ENCODE measurements around the gene MED25. TPM values are rescaled to one million over a fixed set of nuclear protein-coding genes. Genes with fewer than 3 reads are reported as not detected.

The MED25 gene
- total RNA-seq: 100 to 1,000 TPM in 1 of 3 donors, 10 to 100 TPM in 2; 64.2 to 132 (median 69.5) TPM
- 24.7 TPM for total RNA-seq (2013)

- Mint-ChIP-seq H3K4me3 (peak within 1 kb of the TSS; percentile 98), H3K27ac (peak within 1 kb of the TSS; percentile 98), H3K4me1 (peaks cover 21 to 38% of the 10 kb centered on the region in 2 donors), H3K27me3 (ENCODE audit: low read depth in 2 of 2) (no peaks in the 10 kb centered on the region), H3K36me3 (no peaks in the 10 kb centered on the region), H3K9me3 (no peaks in the 10 kb centered on the region)
- ATAC-seq: peak; percentile 52 to 74 (median 62)
- peak; percentile 14 for TF ChIP-seq CTCF (IDR thresholded peaks at IDR 0.05)
- Histone ChIP-seq H3K27ac (ENCODE audit: low read length) (peak within 1 kb of the TSS; percentile 99), H3K4me1 (ENCODE audit: control insufficient read depth, insufficient read depth, low read length) (peaks cover 24% of the 10 kb centered on the region), H3K36me3 (ENCODE audit: control insufficient read depth, insufficient read depth, low read length) (peaks cover 2% of the 10 kb centered on the region), H3K4me3 (ENCODE audit: low read length) (peak within 1 kb of the TSS; percentile 98), H3K27me3 (ENCODE audit: control insufficient read depth, insufficient read depth, low read length) (no peaks in the 10 kb centered on the region), H3K9me3 (ENCODE audit: control insufficient read depth, insufficient read depth, low read length) (no peaks in the 10 kb centered on the region)
- under 1% methylated on average over 57 of the region's 57 CpGs for WGBS (ENCODE audit: insufficient coverage)
- peak; percentile 91 to 95 for DNase-seq
- intact Hi-C loops (cut with micrococcal nuclease): loop anchor here (1.0 to 2.0 kb wide), 2 partner anchors 33 to 49 kb away; partner anchors contain the start of genes PNKP and PTOV1
Measured at GRCh38 chr19:49817964-49818648, at the start of gene MED25. Gene MED25, plus strand, starts transcription at chr19:49818289. Its CDS starts 53 bp downstream, at chr19:49818342.

GRCh38 chr19:49770529-49770928 lies 47.6 kb upstream of the MED25 start:
- 98% methylated on average over 8 of the region's 8 CpGs for WGBS (ENCODE audit: insufficient coverage)
- peak overlapping the region; percentile 35 for H3K4me3 Mint-ChIP-seq
- H3K4me1 ChIP-seq (ENCODE audit: control insufficient read depth, insufficient read depth, low read length): peaks cover 81% of the 10 kb centered on the region
- ATAC-seq (no peak), DNase-seq (no peak)
- no peak for TF ChIP-seq CTCF (IDR thresholded peaks at IDR 0.05)
- H3K27me3 Mint-ChIP-seq (ENCODE audit: low read depth in 2 of 2): no peaks in the 10 kb centered on the region
- intact Hi-C loops (cut with micrococcal nuclease): no loop called here
- H3K36me3 ChIP-seq (ENCODE audit: control insufficient read depth, insufficient read depth, low read length): no peaks in the 10 kb centered on the region
- H3K27me3 ChIP-seq (ENCODE audit: control insufficient read depth, insufficient read depth, low read length): no peaks in the 10 kb centered on the region
- H3K36me3 Mint-ChIP-seq: no peaks in the 10 kb centered on the region
- no peaks in the 10 kb centered on the region for H3K9me3 ChIP-seq (ENCODE audit: control insufficient read depth, insufficient read depth, low read length)
- peaks cover 62 to 76% of the 10 kb centered on the region in 2 donors for H3K4me1 Mint-ChIP-seq
- H3K9me3 Mint-ChIP-seq: no peaks in the 10 kb centered on the region
- H3K4me3 ChIP-seq (ENCODE audit: low read length): no peak overlapping the region
- peak overlapping the region; percentile 84 to 93 for H3K27ac Mint-ChIP-seq
- no peak overlapping the region for H3K27ac ChIP-seq (ENCODE audit: low read length)

- intact Hi-C loops (cut with micrococcal nuclease): no loop called here
- Histone ChIP-seq H3K4me1 (ENCODE audit: control insufficient read depth, insufficient read depth, low read length) (peaks cover 87% of the 10 kb centered on the region), H3K36me3 (ENCODE audit: control insufficient read depth, insufficient read depth, low read length) (no peaks in the 10 kb centered on the region), H3K27ac (ENCODE audit: low read length) (peak overlapping the region; percentile 37), H3K27me3 (ENCODE audit: control insufficient read depth, insufficient read depth, low read length) (no peaks in the 10 kb centered on the region), H3K4me3 (ENCODE audit: low read length) (no peak overlapping the region), H3K9me3 (ENCODE audit: control insufficient read depth, insufficient read depth, low read length) (no peaks in the 10 kb centered on the region)
- Mint-ChIP-seq H3K27ac (peak overlapping the region; percentile 84 to 93), H3K4me1 (peaks cover 60 to 78% of the 10 kb centered on the region in 2 donors), H3K4me3 (peak overlapping the region; percentile 82), H3K9me3 (no peaks in the 10 kb centered on the region), H3K36me3 (no peaks in the 10 kb centered on the region), H3K27me3 (ENCODE audit: low read depth in 2 of 2) (no peaks in the 10 kb centered on the region)
- ATAC-seq (peak; percentile 56 to 62 (median 56)), DNase-seq (peak; percentile 38 to 50)
- WGBS (ENCODE audit: insufficient coverage): 57% methylated on average over 13 of the region's 13 CpGs
- TF ChIP-seq CTCF (IDR thresholded peaks at IDR 0.05): no peak
Measured at GRCh38 chr19:49771674-49772139, 46.4 kb upstream of the MED25 start.

Data from natural killer cell (primary cell).